ENCODE results near the gene TMPRSS13.

- TF ChIP-seq CTCF (conservative IDR thresholded peaks at IDR 0.05) (no peak), EZH2 (IDR thresholded peaks at IDR 0.05; ENCODE audit: low read depth) (no peak)
Measured at GRCh38 chr11:117870103-117870952, 58.9 kb downstream of the TMPRSS13 start.
